GM19452 (cell line): Measurements from ENCODE around the gene TGM2.
"Not testable (repeated sequence)": the region's sequence is repeated elsewhere in the genome, so short reads cannot be mapped to it uniquely, and the experiment has no call there.

Experiments
- ATAC-seq: cut with Tn5 transposase; IDR thresholded peaks from one replicate; pipeline ENCODE4 v1.9.1; 2021; ENCODE audit not compliant: unreplicated experiment

Gene TGM2

GRCh38 chr20:38119446-38119845, 45.6 kb downstream of the TGM2 start:
- no peak for ATAC-seq

GRCh38 chr20:38117635-38118034, 47.4 kb downstream of the TGM2 start:
- ATAC-seq = no peak

GRCh38 chr20:38117205-38117604, 47.9 kb downstream of the TGM2 start:
- ATAC-seq = no peak

- ATAC-seq = no peak
Measured at GRCh38 chr20:38116409-38117165, 48.5 kb downstream of the TGM2 start.

- no peak for ATAC-seq
Measured at GRCh38 chr20:38115896-38116295, 49.2 kb downstream of the TGM2 start.

- ATAC-seq = no peak
Measured at GRCh38 chr20:38115205-38115604, 49.9 kb downstream of the TGM2 start.

- no peak for ATAC-seq
Measured at GRCh38 chr20:38114353-38114791, 50.7 kb downstream of the TGM2 start.

- no peak for ATAC-seq
Measured at GRCh38 chr20:38113401-38114325, 51.4 kb downstream of the TGM2 start.

- ATAC-seq = no peak
Measured at GRCh38 chr20:38112930-38113294, 52.2 kb downstream of the TGM2 start.

GRCh38 chr20:38112261-38112929, 52.7 kb downstream of the TGM2 start:
- no peak for ATAC-seq

GRCh38 chr20:38111366-38112232, 53.5 kb downstream of the TGM2 start:
- ATAC-seq = no peak

GRCh38 chr20:38110525-38111178, 54.4 kb downstream of the TGM2 start:
- ATAC-seq = no peak

GRCh38 chr20:38109591-38110524, 55.2 kb downstream of the TGM2 start:
- ATAC-seq = no peak

GRCh38 chr20:38108986-38109541, 56.0 kb downstream of the TGM2 start:
- no peak for ATAC-seq

- no peak for ATAC-seq
Measured at GRCh38 chr20:38108438-38108985, 56.6 kb downstream of the TGM2 start.

GRCh38 chr20:38107916-38108315, 57.2 kb downstream of the TGM2 start:
- not testable (repeated sequence) for ATAC-seq

GRCh38 chr20:38107386-38107785, 57.7 kb downstream of the TGM2 start:
- ATAC-seq = not testable (repeated sequence)

- ATAC-seq = no peak
Measured at GRCh38 chr20:38106461-38106860, 58.6 kb downstream of the TGM2 start.
